Suppressor macrophage treated with lipopolysaccharide for 4 hours (primary cell): ENCODE data around the gene LCN12.

Experiments used
- DNase-seq: peaks from one replicate; pipeline ENCODE4 v3.0.0-alpha.2; 2020

Gene LCN12

DNA sequence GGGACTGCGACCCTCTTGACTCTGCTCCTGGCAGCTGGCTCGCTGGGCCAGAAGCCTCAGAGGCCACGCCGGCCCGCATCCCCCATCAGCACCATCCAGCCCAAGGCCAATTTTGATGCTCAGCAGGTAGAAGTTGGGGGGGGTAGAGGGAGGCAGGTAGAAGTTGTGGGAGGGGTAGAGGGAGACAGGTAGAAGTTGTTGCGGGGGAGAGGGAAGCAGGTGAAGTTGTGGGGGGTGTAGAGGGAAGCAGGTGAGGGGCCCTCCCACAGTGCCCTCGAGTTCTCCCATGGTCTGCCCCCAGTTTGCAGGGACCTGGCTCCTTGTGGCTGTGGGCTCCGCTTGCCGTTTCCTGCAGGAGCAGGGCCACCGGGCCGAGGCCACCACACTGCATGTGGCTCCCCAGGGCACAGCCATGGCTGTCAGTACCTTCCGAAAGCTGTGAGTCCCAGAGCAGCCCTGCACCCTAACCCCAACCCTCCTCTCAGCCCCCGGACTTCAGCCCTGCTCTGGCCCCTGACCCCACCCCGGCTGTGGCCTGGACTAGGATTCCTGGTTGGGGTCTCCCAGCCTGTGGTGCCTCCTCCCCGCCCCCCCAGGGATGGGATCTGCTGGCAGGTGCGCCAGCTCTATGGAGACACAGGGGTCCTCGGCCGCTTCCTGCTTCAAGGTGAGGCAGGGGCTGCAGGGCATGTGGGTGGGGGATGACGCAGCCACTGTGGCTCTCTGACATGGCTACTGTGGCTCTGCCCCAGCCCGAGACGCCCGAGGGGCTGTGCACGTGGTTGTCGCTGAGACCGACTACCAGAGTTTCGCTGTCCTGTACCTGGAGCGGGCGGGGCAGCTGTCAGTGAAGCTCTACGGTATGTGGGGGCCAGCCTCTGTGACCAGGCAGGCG, 6.5 kb upstream of the LCN12 start:
- no peak for DNase-seq

GRCh38 chr9:136946228-136947027, 5.6 kb upstream of the LCN12 start:
- no peak for DNase-seq

GRCh38 chr9:136947028-136947891, 4.8 kb upstream of the LCN12 start:
- no peak for DNase-seq

DNA sequence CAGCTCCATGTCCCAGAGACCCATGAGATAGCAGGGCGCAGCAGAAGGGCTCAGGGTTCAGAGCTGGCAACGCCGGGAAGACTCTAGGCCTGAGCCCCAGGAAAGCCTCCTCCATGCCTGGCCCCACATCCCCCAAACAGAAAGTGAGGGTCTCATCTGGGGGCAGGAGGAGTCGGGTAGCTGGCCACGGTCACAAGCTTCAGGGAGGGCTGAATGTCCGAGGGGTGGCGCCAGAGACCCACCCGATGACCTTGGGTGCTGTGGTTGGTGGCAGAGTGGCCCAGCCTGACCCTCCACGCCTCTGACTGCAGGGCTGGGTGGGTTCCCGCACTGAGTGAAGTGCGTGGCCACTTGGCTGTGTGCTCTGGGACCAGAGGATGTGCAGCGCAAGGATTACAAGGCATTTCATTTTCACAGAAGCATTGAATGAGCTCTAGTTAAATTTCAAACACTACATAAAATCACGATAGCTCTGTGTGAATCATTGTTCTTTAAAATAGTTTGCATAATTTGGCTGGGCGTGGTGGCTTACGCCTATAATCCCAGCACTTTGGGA, 4.0 kb upstream of the LCN12 start:
- DNase-seq = peak; percentile 55

DNA sequence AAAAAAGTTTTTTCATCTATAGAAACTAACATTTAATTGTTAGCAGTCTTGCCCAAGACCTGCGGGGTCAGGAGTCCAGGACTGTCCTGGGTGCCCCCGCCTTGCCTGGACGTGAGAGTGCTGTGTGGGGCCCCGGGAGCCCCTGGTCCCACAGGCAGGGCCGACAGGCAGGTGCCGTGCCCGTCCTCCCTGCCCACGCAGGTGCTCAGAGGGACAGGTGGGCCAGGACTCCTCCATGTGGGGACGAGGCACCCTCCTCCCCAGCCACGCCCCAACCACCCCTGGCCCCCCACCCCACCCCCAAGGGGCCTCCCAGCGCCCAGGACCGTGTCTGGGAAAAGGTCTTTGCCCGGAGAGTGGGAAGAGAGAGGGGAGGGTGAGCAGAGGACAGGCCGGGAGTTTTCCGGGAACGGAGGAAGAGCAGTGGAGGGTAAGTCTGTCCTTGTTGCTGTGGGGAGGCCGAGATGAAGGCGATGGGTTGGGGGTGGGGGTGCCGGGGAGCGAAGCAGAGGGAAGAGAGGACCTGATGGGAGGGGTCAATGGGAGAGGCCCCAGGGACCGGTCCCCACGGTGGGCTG, 2.7 kb upstream of the LCN12 start:
- DNase-seq = no peak

- DNase-seq = peak; percentile 86
Observed at GRCh38 chr9:136949817-136950655, 2.0 kb upstream of the LCN12 start.

DNA sequence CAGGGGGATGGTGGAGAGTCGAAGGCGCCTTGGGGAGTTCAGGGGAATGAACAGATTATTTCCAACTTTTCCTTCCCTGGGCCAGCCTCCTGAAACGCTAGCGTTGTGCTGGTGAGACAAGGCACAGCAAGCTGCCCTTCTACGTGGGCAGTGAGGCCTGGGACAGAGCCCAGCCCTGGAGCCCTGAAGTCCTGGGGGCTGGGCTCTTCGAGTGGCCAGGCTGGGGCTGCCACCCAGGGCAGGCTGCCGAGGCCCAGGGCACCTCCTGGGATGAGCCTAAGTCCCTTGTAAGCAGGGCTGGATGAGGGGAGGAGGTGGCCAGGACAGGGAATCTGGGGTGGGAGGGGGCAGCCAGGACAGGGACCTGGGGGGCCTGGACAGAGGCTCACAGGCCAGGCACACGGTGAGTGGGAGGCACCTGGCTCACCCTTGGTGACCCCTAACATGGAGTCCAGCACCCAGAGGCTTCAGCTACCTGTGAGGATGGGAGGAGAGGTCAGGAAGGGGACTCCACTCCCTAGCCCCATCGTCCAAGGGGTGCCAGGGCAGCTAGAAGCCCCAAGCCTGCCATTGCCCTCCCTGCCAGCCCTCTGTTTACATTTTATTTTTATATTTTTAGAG, 1.3 kb upstream of the LCN12 start:
- DNase-seq = no peak

DNA sequence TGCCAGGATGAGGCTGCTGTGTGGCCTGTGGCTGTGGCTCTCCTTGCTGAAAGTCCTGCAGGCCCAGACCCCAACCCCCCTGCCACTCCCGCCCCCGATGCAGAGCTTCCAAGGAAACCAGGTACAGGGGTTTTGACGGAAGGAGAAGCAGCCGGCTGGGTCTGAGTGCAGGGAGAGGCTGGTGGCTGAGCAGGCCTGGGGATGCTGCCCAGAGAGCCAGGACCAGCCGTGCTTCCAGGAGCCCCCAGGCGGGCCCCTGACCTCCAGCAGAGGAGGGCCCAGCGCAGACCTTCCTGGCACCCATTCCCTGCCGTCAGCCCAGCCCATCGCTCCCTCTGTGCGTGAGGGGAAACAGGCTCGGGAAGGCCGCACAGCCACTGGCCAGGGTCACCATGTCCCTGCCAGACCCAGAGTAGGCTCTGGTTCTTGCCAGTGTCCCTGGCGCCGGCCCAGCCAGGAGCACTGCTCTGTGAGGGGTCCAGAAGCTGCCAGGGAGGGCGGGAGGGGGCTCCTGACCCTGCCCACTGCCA, 313 bp downstream of the LCN12 start:
- DNase-seq = no peak

- no peak for DNase-seq
Observed at GRCh38 chr9:136952876-136953770, 1.1 kb downstream of the LCN12 start.

- no peak for DNase-seq
Observed at GRCh38 chr9:136953771-136954269, 1.7 kb downstream of the LCN12 start.

- no peak for DNase-seq
Observed at GRCh38 chr9:136954270-136955083, 2.4 kb downstream of the LCN12 start.

DNA sequence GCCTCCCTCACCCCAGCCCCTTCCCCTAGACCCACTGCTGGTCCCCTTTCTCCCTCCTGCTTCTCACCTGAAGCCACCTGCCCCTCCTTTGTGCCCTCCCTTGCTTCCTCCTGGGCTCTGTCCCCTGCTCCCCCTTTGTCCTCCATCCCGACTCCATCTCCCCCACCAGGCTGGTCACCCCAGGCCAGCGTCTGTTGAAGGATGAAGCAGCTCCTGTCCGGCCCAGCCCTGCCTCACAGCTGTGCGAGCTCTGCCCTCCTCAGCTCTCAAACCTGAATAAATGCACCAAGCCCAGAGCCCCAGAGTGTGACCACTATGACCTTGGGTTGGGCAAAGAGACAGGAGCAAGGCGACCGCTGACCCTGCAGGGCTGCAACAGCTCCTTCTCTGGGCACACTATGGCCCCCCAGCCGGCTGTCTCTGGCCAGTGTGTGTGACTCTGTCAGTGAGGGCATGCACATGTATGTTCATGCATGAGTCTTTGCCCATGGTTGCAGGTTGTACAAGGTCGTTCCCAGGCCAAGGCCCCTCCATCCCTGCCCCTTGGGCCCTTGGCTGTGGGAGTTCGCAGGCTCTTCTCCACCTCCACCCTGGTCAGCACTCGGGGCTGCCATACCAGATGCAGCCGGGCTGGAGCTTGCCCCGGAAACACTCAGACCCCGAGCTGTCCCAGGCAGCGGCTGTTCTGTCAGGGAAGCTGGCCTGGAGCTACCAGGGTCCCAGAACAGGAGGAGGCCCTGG, 3.3 kb downstream of the LCN12 start:
- DNase-seq = no peak

- no peak for DNase-seq
Observed at GRCh38 chr9:136955943-136956335, 3.9 kb downstream of the LCN12 start.

DNA sequence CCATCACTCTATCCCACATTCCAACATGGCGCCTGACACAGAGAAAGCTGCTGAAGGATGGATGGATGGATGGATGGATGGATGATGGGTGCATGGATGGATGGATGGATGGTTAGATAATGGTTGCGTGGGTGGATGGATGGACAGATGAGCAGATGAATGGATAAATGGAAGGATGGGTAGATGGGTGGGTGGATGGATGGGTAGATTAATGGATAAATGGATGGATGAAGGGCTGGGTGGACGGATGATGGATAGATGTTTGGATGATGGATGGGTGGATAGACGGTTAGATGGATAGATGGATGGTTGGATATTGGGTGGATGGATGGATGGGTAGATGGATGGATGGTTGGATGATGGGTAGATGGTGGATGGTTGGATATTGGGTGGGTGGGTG, 4.5 kb downstream of the LCN12 start:
- no peak for DNase-seq

DNA sequence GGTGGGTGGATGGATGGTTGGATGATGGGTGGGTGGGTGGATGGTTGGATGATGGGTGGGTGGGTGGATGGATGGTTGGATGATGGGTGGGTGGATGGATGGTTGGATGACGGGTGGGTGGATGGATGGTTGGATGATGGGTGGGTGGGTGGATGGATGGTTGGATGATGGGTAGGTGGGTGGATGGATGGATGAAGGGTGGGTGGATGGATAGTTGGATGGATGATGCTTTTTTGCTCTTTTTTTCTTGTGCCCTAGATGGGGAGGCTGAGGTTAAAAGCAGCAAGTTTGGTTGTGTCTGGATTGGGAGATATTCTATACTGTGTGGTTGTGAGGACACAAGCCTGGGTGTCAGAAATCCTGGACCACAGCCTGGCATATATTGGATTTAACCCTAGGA, 5.4 kb downstream of the LCN12 start:
- DNase-seq = no peak

DNA sequence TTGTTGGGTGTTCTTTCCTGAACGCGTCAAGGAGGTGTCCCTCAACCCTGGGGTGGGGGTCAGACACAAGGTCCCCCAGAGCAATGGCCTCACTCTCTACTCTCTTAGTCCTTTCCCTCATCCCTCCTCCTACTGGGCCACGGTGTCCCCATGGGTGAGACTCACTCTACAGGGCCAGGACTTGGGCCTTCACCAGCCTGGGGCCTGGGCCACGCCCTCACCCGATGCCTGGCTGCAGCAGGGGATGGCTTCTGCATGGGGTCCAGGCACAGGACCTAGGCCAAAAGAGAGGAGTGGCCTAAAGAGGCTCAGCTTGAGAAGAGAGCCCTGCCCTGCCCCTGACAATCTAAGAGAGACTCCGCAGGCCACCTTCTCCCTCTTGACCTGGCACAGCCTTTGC, 5.8 kb downstream of the LCN12 start:
- DNase-seq = no peak

DNA sequence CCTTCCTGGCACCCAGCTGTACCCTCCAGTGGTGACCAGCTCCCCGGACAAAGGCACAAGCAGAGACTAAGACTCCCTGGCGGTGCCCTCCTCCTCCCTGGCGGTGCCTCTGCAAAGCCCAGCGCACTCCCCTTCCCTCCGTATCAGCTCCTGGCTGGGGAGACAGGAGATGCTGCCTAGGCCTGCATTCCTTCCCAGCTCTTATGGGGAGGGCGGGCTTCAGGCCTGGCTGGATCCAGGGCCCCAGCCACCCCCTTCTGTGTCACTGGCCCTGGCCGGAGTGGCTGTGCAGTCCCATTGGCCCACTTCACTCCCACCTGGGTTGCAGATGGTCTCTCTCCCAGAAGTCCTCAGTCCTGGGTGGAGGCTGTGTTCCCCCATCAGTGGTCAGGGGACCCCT, 6.4 kb downstream of the LCN12 start:
- no peak for DNase-seq
